Activated CD4-positive, alpha-beta T cell treated with anti-CD3 and anti-CD28 coated beads for 1 hour (primary cell): ENCODE data around the gene XYLB.

ENCODE experiments used
- DNase-seq: peaks from one replicate; pipeline ENCODE4 v3.0.0-alpha.2; 2020

XYLB gene

GRCh38 chr3:38325256-38325655, 21.3 kb upstream of the XYLB start:
- DNase-seq: no peak

- DNase-seq: no peak
Observed at GRCh38 chr3:38327335-38328009, 19.1 kb upstream of the XYLB start.

- DNase-seq: no peak
Observed at GRCh38 chr3:38331257-38332022, 15.1 kb upstream of the XYLB start.

- no peak for DNase-seq
Observed at GRCh38 chr3:38332201-38332600, 14.4 kb upstream of the XYLB start.

GRCh38 chr3:38334142-38335055, 12.2 kb upstream of the XYLB start:
- no peak for DNase-seq

GRCh38 chr3:38335263-38335662, 11.3 kb upstream of the XYLB start:
- DNase-seq: no peak

- DNase-seq: no peak
Observed at GRCh38 chr3:38337703-38338102, 8.9 kb upstream of the XYLB start.

GRCh38 chr3:38343797-38344594, 2.6 kb upstream of the XYLB start:
- no peak for DNase-seq

- DNase-seq: no peak
Observed at GRCh38 chr3:38345879-38346586, 552 bp upstream of the XYLB start.

GRCh38 chr3:38347421-38348200, 1.0 kb downstream of the XYLB start:
- DNase-seq: no peak

- DNase-seq: no peak
Observed at GRCh38 chr3:38348903-38349302, 2.3 kb downstream of the XYLB start.

- DNase-seq: no peak
Observed at GRCh38 chr3:38349684-38350359, 3.2 kb downstream of the XYLB start.

- DNase-seq: no peak
Observed at GRCh38 chr3:38353151-38353550, 6.6 kb downstream of the XYLB start.

GRCh38 chr3:38354588-38355330, 8.2 kb downstream of the XYLB start:
- DNase-seq: no peak

GRCh38 chr3:38359038-38359437, 12.5 kb downstream of the XYLB start:
- no peak for DNase-seq

GRCh38 chr3:38360345-38360744, 13.8 kb downstream of the XYLB start:
- DNase-seq: no peak

- no peak for DNase-seq
Observed at GRCh38 chr3:38361496-38361895, 14.9 kb downstream of the XYLB start.

GRCh38 chr3:38362825-38363224, 16.2 kb downstream of the XYLB start:
- DNase-seq: no peak

- no peak for DNase-seq
Observed at GRCh38 chr3:38364721-38365400, 18.3 kb downstream of the XYLB start.
